Right lobe of liver (tissue), 4 donors: ENCODE results near the gene PIAS3.

Experiments used
- POLR2A ChIP-seq: fragments of 450-650 bp; IDR thresholded peaks from one replicate; pipeline ENCODE4 v1.6.1; 2017; ENCODE audit warnings: antibody characterized with exemption, mild to moderate bottlenecking
- TF ChIP-seq, protein P1 (sequence below), 4 donors: fragments of 200-600 bp in 3 of 4; fragments of 450-650 bp in 1 of 4; IDR thresholded peaks; one replicate each; pipeline versions ENCODE4 v1.5.1 to v1.8.0; 2016 to 2022; ENCODE audit warnings: antibody characterized with exemption in 4 of 4, mild to moderate bottlenecking in 2 of 4
- donor health status: DM: no; HTN: no; CAD: no.
- donor health status: DM: no; HTN: no; CAD: no.
- donor health status: DM: no; HTN: yes; CAD: no.

DNA sequence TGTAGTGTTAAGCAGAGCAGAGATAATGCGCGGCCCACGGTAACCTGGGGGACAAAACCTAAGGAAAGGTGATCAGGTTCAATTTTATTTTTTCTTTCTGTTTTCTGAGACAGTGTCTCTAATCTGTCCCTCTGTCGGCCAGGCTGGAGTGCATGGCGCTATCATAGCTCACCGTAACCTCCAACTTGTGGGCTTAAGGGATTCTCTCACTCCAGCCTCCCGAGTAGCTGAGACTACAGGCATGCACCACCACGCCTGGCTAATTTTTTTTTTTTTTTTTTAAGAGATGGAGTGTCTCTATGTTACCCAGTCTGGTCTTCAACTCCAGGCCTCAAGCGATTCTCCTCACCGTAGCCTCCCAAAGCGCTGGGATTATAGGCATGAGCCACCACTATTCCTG, 27.5 kb upstream of the PIAS3 start:
- TF ChIP-seq, protein P1, sequence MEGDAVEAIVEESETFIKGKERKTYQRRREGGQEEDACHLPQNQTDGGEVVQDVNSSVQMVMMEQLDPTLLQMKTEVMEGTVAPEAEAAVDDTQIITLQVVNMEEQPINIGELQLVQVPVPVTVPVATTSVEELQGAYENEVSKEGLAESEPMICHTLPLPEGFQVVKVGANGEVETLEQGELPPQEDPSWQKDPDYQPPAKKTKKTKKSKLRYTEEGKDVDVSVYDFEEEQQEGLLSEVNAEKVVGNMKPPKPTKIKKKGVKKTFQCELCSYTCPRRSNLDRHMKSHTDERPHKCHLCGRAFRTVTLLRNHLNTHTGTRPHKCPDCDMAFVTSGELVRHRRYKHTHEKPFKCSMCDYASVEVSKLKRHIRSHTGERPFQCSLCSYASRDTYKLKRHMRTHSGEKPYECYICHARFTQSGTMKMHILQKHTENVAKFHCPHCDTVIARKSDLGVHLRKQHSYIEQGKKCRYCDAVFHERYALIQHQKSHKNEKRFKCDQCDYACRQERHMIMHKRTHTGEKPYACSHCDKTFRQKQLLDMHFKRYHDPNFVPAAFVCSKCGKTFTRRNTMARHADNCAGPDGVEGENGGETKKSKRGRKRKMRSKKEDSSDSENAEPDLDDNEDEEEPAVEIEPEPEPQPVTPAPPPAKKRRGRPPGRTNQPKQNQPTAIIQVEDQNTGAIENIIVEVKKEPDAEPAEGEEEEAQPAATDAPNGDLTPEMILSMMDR (IDR thresholded peaks at IDR 0.05) = peak in 1 of 4 donors; percentile 4
- TF ChIP-seq POLR2A = no peak
